GM21786 (cell line): ENCODE data around the gene AGBL4.

Experiments used
- ATAC-seq: cut with Tn5 transposase; IDR thresholded peaks from one replicate; pipeline ENCODE4 v1.9.1; 2021; ENCODE audit not compliant: unreplicated experiment

Gene AGBL4

DNA sequence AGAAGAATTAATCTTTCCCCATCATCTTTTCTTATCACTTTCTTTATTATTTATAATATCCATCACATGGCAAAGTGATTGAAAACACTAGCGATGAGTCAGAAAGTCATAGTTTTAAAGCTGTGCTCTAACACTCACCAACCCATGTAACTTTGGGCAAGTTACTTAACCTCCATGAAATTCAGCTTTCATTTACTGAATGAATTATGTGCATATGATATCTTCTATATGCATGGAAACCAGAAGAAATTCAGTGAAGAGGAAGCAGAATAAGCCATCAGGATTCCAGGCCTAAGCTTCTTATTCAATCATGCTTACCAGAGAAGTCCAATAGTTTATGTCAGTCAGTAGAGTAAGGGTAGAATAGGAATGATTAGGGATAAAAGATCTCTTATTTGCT lies 300.1 kb downstream of the AGBL4 start:
- ATAC-seq: no peak

GRCh38 chr1:49694251-49694827 lies 329.4 kb downstream of the AGBL4 start:
- ATAC-seq: no peak

DNA sequence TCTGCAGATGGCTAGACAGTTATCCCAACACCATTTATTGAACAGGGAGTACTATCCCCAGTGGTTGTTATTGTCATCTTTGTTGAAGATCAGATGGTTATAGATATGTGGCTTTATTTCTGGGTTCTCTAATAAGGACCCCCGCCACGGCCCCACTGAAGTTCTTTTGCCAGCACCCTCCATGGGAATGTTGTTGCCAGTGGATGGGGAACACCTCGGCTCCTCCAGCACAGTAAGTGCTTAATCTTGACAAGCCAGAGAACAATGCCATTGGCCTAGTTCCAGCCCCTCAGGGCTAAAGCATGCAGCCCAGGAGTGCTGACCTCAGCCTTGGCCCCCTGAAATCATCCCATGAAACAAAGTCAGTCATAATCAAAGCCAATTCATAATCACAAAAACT lies 337.6 kb downstream of the AGBL4 start:
- ATAC-seq: no peak

DNA sequence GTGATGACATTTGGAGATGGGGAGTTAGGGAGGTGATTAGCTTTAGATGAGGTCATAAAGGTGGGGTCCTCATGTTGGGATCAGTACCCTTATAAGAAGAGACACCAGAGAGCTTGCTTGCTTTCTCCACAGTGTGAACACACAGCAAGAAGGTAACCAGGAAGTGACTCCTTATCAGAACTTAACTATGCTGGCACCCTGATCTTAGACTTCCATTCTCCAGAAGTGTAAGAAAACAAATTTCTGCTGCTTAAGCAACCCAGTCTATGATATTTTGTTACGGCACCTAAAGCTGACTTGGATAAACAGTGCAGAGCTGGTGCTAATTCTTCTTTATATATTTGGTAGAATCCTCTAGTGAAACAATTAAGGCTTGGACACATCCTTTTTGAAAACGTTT lies 346.0 kb downstream of the AGBL4 start:
- no peak for ATAC-seq

- ATAC-seq: no peak
Measured at GRCh38 chr1:49651136-49651535, 372.6 kb downstream of the AGBL4 start.

DNA sequence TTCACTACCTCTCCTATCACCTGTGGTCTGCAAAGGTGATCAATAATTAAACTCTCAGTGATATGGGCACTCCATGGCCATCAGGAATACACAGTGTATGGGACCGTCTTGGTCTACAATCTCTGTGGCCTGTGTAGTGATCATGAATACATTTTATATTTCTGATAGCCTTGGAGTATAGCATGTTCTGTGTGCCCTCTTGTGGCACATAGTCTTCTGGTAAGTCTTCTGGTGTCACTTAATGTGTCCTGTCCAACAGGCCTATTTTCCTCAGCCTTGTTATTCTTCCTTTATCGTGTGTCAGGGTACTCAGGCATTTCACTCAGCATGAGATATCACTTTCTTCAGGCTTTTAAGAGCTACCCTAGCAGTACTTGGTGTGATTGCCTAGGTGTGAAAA lies 393.6 kb downstream of the AGBL4 start:
- no peak for ATAC-seq

DNA sequence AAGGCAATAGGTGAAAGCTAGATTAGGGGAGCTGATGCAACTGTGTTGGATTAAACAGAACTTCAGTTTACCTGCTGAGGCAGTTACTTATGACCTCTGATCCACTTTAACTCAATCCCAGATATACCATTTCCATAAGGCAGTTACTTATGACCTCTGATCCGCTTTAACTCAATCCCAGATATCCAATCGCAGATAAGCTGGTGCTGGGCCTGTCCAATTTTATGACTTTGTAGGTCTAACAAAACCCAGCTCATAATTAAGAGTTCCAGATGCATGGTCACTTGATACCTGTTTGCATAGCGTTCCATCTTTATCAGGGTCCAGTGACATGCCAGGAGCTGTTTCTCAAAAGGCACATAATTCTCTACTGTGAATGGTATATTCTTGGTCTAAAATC lies 396.0 kb downstream of the AGBL4 start:
- ATAC-seq: no peak

DNA sequence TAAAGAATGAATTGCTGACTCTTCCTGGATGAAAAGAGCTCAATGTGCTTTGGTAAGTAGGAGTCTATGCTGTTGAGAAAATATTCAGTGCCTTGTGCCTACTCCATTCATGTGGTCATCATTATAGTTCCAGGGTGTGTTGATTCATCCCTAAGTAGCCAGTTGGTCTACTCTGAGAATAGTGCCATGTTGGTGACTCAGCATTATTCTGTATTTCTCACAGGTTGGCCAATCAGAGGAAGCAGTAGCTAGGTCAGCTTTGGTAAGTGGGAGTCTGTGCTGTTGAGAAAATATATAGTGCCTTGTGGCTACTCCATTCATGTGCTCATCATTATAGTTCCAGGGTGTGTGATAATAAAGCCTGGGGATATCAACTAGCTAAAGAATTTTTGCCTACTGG lies 397.3 kb downstream of the AGBL4 start:
- ATAC-seq: no peak

DNA sequence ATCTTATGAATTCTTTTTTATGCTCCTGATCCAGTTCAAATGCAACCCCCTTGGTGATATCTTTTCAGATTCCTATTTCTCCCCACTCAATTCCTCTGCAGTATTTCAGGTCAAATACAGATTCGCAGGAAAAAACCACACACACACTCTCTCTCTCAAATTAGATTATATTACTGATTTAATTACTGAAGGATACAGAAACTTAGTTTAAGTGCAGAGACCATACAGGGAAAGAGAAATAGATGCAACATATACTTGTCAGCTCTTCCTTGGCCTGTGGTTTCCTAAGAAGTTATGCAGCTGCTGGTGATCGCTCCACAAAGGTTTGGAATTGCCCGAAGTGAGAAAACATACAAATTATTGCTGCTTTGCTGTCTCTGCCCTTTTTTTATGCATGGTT lies 400.9 kb downstream of the AGBL4 start:
- ATAC-seq: no peak

DNA sequence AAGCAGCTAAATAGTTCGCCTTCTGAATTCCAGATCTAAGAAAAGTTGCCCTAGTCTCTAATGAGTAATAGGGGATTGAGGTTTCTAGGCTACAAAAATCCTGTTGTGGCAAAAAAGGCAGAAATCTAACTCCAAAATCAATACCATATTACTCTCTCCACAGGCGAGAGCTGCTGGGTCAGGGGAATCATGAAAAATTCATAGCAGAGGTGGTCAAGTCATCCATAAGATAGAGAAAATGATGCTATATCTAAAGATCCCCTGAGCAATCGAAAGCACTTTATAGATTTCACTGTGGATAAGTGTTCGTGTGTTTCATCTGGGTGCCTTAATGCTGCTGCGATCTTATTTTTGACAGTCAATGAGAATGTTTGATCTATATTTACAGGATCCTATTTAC lies 417.7 kb downstream of the AGBL4 start:
- no peak for ATAC-seq

- no peak for ATAC-seq
Measured at GRCh38 chr1:49597436-49597835, 426.3 kb downstream of the AGBL4 start.

DNA sequence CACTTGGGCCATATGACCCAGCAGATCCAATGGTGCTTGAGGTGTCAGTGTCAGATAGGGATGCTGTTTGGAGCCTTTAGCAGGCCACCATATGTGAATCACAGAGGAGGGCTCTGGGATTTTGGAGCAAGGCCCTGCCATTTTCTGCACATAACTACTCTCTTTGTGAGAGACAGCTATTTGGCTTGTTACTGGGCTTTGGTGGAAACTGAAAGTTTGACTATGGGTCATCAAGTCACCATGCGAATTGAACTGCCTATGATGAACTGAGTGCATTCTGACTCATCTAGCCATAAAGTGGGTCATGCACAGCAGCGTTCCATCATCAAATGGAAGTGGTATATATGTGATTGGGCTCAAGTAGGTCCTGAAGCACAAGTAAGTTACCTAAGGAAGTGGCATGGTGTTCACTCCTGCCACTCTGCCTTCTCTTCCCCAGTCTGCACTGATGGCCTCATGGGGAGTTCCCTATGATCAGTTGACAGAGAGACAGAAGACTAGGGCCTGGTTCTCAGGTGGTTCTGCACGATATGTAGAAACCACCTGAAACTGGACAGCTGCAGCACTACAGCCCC lies 447.3 kb downstream of the AGBL4 start:
- no peak for ATAC-seq

- no peak for ATAC-seq
Measured at GRCh38 chr1:49556676-49557234, 467.0 kb downstream of the AGBL4 start.

GRCh38 chr1:49552101-49552500 lies 471.7 kb downstream of the AGBL4 start:
- ATAC-seq: no peak

GRCh38 chr1:49544615-49545014 lies 479.1 kb downstream of the AGBL4 start:
- ATAC-seq: no peak

- no peak for ATAC-seq
Measured at GRCh38 chr1:49541096-49541752, 482.5 kb downstream of the AGBL4 start.

GRCh38 chr1:49527606-49528305 lies 496.0 kb downstream of the AGBL4 start:
- ATAC-seq: no peak

- ATAC-seq: no peak
Measured at GRCh38 chr1:49526672-49527071, 497.1 kb downstream of the AGBL4 start.

DNA sequence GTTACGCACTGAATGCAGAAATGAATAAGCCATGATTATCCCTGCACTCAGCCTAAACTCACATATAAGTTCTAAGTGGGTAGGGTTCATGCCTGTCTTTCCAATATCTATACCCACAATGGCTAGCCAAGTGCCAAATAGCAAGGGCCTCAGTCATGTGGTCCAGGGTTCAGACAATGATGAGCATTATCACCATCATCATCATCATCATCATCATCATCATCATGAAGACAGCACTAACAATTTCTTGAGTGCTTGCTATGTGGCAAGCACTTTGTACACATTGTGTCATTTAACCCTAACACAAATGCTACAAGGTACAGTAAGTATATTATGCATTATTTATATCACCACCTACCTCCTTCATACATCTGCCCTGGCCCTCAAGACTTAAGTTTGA lies 500.0 kb downstream of the AGBL4 start:
- no peak for ATAC-seq

DNA sequence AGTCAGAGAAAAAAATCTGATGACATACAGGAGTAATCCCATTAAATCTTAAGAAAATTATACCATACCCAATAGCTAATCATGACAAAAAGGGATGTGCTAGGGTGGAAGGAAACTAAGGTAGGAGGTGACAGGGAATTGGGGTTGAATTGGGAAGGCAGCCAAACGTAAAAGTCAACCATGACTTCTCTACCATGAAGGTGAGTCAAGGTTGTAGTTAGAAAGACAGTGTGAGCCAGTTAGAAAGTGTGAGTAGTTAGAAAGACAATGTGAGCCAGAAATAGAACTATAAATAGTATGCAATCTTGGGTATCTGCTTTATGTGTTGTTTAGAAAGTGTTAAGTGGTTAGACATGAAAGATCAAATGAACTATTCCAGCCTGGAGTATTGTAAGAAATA lies 556.8 kb downstream of the AGBL4 start:
- ATAC-seq: no peak

DNA sequence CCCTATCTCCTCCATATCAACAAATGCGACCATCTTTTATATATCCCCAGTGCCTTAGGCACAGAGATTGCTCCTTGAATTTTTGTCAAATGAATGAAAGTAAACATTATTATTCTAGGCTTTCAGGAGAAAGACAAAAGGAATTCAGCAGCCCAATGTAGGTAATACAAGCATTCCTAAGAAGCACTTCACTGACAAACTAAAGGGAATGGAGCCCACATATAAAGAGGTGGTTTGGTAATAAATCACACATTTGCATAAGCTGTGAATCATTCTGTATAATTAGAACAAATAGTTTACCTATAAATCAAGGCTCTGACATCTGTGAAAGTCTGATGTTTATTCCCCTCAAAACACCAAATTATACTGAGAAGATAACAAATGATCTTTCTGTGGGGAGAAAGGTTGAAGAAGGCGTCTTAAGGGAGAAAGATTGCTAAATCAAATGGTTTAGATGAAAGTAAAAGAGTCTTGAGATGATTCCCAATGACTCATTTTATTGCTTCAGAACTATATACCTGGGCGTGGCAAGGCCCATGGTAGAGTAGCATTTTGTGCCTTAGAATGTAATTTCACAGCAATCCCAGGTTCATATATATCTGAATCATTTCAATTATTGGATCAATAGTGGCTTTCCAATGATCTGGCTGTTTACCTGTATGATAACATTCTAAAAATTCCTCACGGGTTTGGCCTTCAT lies 558.1 kb downstream of the AGBL4 start:
- ATAC-seq: no peak
